Measurements from ENCODE around the gene HBM. TPM values are rescaled to one million over a fixed set of nuclear protein-coding genes. Genes with fewer than 3 reads are reported as not detected.
"Not testable (repeated sequence)": the region's sequence is repeated elsewhere in the genome, so short reads cannot be mapped to it uniquely, and the experiment has no call there.

HBM gene
- total RNA-seq, 4 donors from 2014 or later = 3.3 TPM; not detected in 3

DNA sequence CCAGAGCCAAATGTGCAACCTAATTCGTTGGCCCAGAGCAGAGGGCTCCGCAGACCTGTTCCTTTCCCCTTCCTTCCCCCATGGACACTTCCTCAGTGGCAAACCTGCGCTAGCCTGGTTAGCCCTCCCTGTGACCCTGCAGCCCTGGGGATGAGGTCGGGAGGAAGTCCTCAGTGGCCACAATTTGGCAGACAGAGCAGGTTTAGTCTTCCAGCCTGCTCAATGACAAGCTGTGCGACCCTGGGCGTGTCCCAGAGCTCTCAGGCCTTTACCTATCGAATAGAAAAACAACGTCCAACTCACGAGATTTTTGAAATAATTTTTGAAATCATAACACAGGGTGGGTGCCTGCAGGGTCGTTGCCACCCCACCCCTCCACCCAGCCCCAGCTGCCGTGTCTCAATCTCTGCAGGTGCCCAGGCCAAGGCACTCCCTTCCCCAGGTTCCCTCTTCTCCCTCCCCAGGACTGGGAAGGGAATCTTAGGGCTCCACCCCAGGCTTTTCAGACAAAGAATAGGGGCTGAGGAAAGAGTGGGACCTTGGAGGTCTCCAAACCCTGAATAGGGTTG lies 1.4 kb downstream of the HBM start:
- Histone ChIP-seq H3K27me3 (peaks cover 3 to 76% of the 10 kb centered on the region in 2 donors), H3K9me3 (no peaks in the 10 kb centered on the region), H3K27ac (no peak overlapping the region), H3K4me1 (peaks cover 0 to 22% (median 15%) of the 10 kb centered on the region in 4 donors), H3K4me3 (no peak overlapping the region), H3K36me3 (no peaks in the 10 kb centered on the region)
- DNase-seq (ENCODE audit: low spot score in 2 of 2) = no peak
- TF ChIP-seq POLR2A (IDR thresholded peaks at IDR 0.05) = no peak
- no peak for TF ChIP-seq EP300 (IDR thresholded peaks at IDR 0.05)
- TF ChIP-seq, protein P1, sequence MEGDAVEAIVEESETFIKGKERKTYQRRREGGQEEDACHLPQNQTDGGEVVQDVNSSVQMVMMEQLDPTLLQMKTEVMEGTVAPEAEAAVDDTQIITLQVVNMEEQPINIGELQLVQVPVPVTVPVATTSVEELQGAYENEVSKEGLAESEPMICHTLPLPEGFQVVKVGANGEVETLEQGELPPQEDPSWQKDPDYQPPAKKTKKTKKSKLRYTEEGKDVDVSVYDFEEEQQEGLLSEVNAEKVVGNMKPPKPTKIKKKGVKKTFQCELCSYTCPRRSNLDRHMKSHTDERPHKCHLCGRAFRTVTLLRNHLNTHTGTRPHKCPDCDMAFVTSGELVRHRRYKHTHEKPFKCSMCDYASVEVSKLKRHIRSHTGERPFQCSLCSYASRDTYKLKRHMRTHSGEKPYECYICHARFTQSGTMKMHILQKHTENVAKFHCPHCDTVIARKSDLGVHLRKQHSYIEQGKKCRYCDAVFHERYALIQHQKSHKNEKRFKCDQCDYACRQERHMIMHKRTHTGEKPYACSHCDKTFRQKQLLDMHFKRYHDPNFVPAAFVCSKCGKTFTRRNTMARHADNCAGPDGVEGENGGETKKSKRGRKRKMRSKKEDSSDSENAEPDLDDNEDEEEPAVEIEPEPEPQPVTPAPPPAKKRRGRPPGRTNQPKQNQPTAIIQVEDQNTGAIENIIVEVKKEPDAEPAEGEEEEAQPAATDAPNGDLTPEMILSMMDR (IDR thresholded peaks at IDR 0.05) = no peak
- WGBS, 2 donors = 13 to 17% methylated on average over 10 to 11 of the region's 11 CpGs

DNA sequence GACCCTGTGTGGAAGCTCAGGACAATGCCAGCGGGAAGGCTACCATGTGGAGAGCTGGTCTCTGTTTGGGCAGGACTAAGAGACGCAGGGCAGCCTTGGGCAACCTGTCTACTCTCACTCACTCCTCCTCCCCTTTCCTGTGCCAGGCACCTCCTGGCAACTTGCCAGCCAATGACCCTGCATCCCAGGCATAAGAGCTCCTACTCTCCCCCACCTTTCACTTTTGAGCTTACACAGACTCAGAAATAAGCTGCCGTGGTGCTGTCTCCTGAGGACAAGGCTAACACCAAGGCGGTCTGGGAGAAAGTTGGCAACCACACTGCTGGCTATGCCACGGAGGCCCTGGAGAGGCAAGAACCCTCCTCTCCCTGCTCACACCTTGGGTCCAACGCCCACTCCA lies 2.6 kb downstream of the HBM start:
- peaks cover 0 to 24% (median 15%) of the 10 kb centered on the region in 4 donors for H3K4me1 ChIP-seq
- peaks cover 3 to 74% of the 10 kb centered on the region in 2 donors for H3K27me3 ChIP-seq
- no peaks in the 10 kb centered on the region for H3K9me3 ChIP-seq
- DNase-seq (ENCODE audit: low spot score in 2 of 2) = no peak
- no peak overlapping the region for H3K27ac ChIP-seq
- no peak for TF ChIP-seq EP300 (IDR thresholded peaks at IDR 0.05)
- TF ChIP-seq, protein P1 (IDR thresholded peaks at IDR 0.05) = no peak
- no peak for TF ChIP-seq POLR2A (IDR thresholded peaks at IDR 0.05)
- 48 to 62% methylated on average over 4 to 6 of the region's 6 CpGs for WGBS, 2 donors
- H3K4me3 ChIP-seq = no peak overlapping the region
- no peaks in the 10 kb centered on the region for H3K36me3 ChIP-seq

DNA sequence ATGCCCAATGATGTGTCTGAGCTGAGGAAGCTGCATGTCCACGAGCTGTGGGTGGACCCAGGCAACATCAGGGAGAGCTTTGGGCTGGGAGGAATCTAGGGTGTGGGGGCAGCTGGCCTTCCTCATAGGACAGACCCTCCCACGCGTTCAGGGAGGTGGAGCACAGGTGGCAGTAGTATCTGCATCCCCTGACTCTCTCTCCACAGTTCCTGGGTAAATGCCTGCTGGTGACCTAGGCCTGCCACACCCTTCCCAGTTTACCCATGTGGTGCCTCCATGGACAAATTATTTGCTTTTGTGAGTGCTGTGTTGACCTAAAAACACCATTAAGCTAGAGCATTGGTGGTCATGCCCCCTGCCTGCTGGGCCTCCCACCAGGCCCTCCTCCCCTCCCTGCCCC lies 3.2 kb downstream of the HBM start:
- no peak overlapping the region for H3K27ac ChIP-seq
- H3K36me3 ChIP-seq = no peaks in the 10 kb centered on the region
- H3K4me1 ChIP-seq = peaks cover 0 to 26% (median 15%) of the 10 kb centered on the region in 4 donors
- H3K27me3 ChIP-seq = peaks cover 3 to 76% of the 10 kb centered on the region in 2 donors
- no peaks in the 10 kb centered on the region for H3K9me3 ChIP-seq
- 10 to 39% methylated on average over 3 of the region's 3 CpGs for WGBS, 2 donors
- TF ChIP-seq POLR2A (IDR thresholded peaks at IDR 0.05) (no peak), EP300 (IDR thresholded peaks at IDR 0.05) (no peak)
- TF ChIP-seq, protein P1 (IDR thresholded peaks at IDR 0.05) = no peak
- no peak for DNase-seq (ENCODE audit: low spot score in 2 of 2)
- H3K4me3 ChIP-seq = no peak overlapping the region

DNA sequence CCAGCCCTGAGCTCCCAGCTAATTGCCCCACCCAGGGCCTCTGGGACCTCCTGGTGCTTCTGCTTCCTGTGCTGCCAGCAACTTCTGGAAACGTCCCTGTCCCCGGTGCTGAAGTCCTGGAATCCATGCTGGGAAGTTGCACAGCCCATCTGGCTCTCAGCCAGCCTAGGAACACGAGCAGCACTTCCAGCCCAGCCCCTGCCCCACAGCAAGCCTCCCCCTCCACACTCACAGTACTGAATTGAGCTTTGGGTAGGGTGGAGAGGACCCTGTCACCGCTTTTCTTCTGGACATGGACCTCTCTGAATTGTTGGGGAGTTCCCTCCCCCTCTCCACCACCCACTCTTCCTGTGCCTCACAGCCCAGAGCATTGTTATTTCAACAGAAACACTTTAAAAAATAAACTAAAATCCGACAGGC lies 4.3 kb downstream of the HBM start:
- H3K36me3 ChIP-seq; H3K27ac ChIP-seq; H3K9me3 ChIP-seq; DNase-seq (ENCODE audit: low spot score in 2 of 2); H3K4me3 ChIP-seq: not testable (repeated sequence)
- Histone ChIP-seq H3K27me3 (peaks cover 3 to 82% of the 10 kb centered on the region in 2 donors), H3K4me1 (peaks cover 0 to 24% (median 14%) of the 10 kb centered on the region in 4 donors)
- WGBS, 2 donors = 2 to 10% methylated on average over 4 to 5 of the region's 5 CpGs

DNA sequence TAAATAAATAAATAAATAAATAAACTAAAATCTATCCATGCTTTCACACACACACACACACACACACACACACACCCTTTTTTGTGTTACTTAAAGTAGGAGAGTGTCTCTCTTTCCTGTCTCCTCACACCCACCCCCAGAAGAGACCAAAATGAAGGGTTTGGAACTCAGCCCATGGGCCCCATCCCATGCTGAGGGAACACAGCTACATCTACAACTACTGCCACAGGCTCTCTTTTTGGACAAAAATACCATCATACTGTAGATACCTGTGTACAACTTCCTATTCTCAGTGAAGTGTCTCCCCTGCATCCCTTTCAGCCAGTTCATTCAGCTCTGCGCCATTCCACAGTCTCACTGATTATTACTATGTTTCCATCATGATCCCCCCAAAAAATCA lies 5.0 kb downstream of the HBM start:
- Histone ChIP-seq H3K36me3 (no peaks in the 10 kb centered on the region), H3K4me1 (peaks cover 0 to 20% (median 7%) of the 10 kb centered on the region in 4 donors), H3K9me3 (no peaks in the 10 kb centered on the region), H3K4me3 (no peak overlapping the region), H3K27me3 (peaks cover under 1 to 82% of the 10 kb centered on the region in 2 donors), H3K27ac (no peak overlapping the region)
- DNase-seq (ENCODE audit: low spot score in 2 of 2) = no peak
- 8 to 44% methylated on average over 1 of the region's 1 CpG for WGBS, 2 donors
- TF ChIP-seq, protein P1 (IDR thresholded peaks at IDR 0.05) = no peak
- TF ChIP-seq EP300 (IDR thresholded peaks at IDR 0.05) = no peak
- no peak for TF ChIP-seq POLR2A (IDR thresholded peaks at IDR 0.05)

DNA sequence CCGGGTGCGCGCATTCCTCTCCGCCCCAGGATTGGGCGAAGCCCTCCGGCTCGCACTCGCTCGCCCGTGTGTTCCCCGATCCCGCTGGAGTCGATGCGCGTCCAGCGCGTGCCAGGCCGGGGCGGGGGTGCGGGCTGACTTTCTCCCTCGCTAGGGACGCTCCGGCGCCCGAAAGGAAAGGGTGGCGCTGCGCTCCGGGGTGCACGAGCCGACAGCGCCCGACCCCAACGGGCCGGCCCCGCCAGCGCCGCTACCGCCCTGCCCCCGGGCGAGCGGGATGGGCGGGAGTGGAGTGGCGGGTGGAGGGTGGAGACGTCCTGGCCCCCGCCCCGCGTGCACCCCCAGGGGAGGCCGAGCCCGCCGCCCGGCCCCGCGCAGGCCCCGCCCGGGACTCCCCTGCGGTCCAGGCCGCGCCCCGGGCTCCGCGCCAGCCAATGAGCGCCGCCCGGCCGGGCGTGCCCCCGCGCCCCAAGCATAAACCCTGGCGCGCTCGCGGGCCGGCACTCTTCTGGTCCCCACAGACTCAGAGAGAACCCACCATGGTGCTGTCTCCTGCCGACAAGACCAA lies 6.7 kb downstream of the HBM start, which contains the start of gene HBA2:
Gene HBA2, plus strand, starts transcription at position 503 of the 568 bp plus-strand sequence. Its CDS starts 37 bp downstream, at position 540.
- peaks cover 0 to 76% of the 10 kb centered on the region in 2 donors for H3K27me3 ChIP-seq
- WGBS, 2 donors = no CpG with 5 or more reads among the region's 74 CpGs
- not testable (repeated sequence) for H3K9me3 ChIP-seq; H3K27ac ChIP-seq; H3K4me3 ChIP-seq; H3K36me3 ChIP-seq; DNase-seq (ENCODE audit: low spot score in 2 of 2)
- H3K4me1 ChIP-seq = peaks cover 0 to 17% (median 1%) of the 10 kb centered on the region in 4 donors

DNA sequence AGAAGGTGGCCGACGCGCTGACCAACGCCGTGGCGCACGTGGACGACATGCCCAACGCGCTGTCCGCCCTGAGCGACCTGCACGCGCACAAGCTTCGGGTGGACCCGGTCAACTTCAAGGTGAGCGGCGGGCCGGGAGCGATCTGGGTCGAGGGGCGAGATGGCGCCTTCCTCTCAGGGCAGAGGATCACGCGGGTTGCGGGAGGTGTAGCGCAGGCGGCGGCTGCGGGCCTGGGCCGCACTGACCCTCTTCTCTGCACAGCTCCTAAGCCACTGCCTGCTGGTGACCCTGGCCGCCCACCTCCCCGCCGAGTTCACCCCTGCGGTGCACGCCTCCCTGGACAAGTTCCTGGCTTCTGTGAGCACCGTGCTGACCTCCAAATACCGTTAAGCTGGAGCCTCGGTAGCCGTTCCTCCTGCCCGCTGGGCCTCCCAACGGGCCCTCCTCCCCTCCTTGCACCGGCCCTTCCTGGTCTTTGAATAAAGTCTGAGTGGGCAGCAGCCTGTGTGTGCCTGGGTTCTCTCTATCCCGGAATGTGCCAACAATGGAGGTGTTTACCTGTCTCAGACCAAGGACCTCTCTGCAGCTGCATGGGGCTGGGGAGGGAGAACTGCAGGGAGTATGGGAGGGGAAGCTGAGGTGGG lies 7.6 kb downstream of the HBM start:
- H3K27ac ChIP-seq; H3K9me3 ChIP-seq; DNase-seq (ENCODE audit: low spot score in 2 of 2); H3K36me3 ChIP-seq; H3K4me3 ChIP-seq: not testable (repeated sequence)
- WGBS, 2 donors = 2 to 4% methylated on average over 8 to 17 of the region's 44 CpGs
- Histone ChIP-seq H3K4me1 (peaks cover 0 to 19% (median 2%) of the 10 kb centered on the region in 4 donors), H3K27me3 (peaks cover 0 to 76% of the 10 kb centered on the region in 2 donors)

DNA sequence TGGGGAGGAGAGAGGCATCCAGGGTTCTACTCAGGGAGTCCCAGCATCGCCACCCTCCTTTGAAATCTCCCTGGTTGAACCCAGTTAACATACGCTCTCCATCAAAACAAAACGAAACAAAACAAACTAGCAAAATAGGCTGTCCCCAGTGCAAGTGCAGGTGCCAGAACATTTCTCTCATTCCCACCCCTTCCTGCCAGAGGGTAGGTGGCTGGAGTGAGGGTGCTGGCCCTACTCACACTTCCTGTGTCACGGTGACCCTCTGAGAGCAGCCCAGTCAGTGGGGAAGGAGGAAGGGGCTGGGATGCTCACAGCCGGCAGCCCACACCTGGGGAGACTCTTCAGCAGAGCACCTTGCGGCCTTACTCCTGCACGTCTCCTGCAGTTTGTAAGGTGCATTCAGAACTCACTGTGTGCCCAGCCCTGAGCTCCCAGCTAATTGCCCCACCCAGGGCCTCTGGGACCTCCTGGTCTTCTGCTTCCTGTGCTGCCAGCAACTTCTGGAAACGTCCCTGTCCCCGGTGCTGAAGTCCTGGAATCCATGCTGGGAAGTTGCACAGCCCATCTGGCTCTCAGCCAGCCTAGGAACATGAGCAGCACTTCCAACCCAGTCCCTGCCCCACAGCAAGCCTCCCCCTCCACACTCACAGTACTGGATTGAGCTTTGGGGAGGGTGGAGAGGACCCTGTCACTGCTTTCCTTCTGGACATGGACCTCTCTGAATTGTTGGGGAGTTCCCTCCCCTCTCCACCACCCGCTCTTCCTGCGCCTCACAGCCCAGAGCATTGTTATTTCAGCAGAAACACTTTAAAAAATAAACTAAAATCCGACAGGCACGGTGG lies 8.4 kb downstream of the HBM start:
- WGBS, 2 donors = 22 to 30% methylated on average over 7 to 8 of the region's 13 CpGs

More for the DNA sequence above, 8.4 kb downstream of the HBM start:
- not testable (repeated sequence) for H3K27ac ChIP-seq; H3K36me3 ChIP-seq; H3K9me3 ChIP-seq; DNase-seq (ENCODE audit: low spot score in 2 of 2); H3K4me3 ChIP-seq
- peaks cover 0 to 19% (median 2%) of the 10 kb centered on the region in 4 donors for H3K4me1 ChIP-seq
- peaks cover 0 to 76% of the 10 kb centered on the region in 2 donors for H3K27me3 ChIP-seq

Measured in tibial nerve (tissue), 4 donors.